KMS-11 (cell line): ENCODE data around the gene SLC30A3.

Experiments used
- H2AFZ ChIP-seq: fragments of 200-600 bp; sonication (generic); 2 replicates; pipeline ENCODE4 v1.6.1; 2016; ENCODE audit warnings: antibody characterized with exemption, mixed run types, low read depth
- H3K27ac ChIP-seq: fragments of 200-600 bp; sonication (generic); 2 replicates; pipeline ENCODE4 v1.6.1; 2016; ENCODE audit warnings: mild to moderate bottlenecking, mixed run types
- H3K27me3 ChIP-seq: fragments of 200-600 bp; sonication (generic); 2 replicates; pipeline ENCODE4 v1.6.1; 2017; ENCODE audit warnings: mild to moderate bottlenecking, low read depth, mixed run types, moderate library complexity; ENCODE audit not compliant: insufficient read depth
- H3K36me3 ChIP-seq: fragments of 200-600 bp; sonication (generic); 2 replicates; pipeline ENCODE4 v1.6.1; 2017; ENCODE audit warnings: mild to moderate bottlenecking, mixed run types; ENCODE audit not compliant: insufficient read depth
- H3K4me1 ChIP-seq: fragments of 200-600 bp; sonication (generic); 2 replicates; pipeline ENCODE4 v1.6.1; 2016; ENCODE audit warnings: mild to moderate bottlenecking, low read depth, mixed run types; ENCODE audit not compliant: poor library complexity, severe bottlenecking
- H3K4me2 ChIP-seq: fragments of 200-600 bp; sonication (generic); 2 replicates; pipeline ENCODE4 v1.7.0; 2016; ENCODE audit warnings: mild to moderate bottlenecking, mixed run types
- H3K4me3 ChIP-seq: fragments of 200-600 bp; sonication (generic); IDR thresholded peaks from 2 replicates; pipeline ENCODE4 v1.6.1; 2017; ENCODE audit warnings: low read depth, low read length, mixed read lengths; ENCODE audit not compliant: insufficient read depth
- H3K79me2 ChIP-seq: fragments of 200-600 bp; sonication (generic); 2 replicates; pipeline ENCODE4 v1.6.1; 2016; ENCODE audit warnings: low read depth, mixed run types; ENCODE audit not compliant: insufficient read depth
- H3K9ac ChIP-seq: fragments of 200-600 bp; sonication (generic); 2 replicates; pipeline ENCODE4 v1.6.1; 2016; ENCODE audit warnings: mild to moderate bottlenecking, mixed run types
- H4K20me1 ChIP-seq: fragments of 200-600 bp; sonication (generic); 2 replicates; pipeline ENCODE4 v1.6.1; 2016; ENCODE audit warnings: mild to moderate bottlenecking, mixed run types; ENCODE audit not compliant: insufficient read depth
- TF ChIP-seq, protein P1 (sequence below): fragments of 200-600 bp; sonication (generic); conservative IDR thresholded peaks from 2 replicates; pipeline ENCODE4 v1.6.1; 2017; ENCODE audit warnings: low read depth, mild to moderate bottlenecking, antibody characterized with exemption, low read length, moderate library complexity, mixed read lengths

SLC30A3 gene

GRCh38 chr2:27307545-27308358 is 44.9 kb upstream of the SLC30A3 start:
- no peak overlapping the region for H3K27ac ChIP-seq
- no peak overlapping the region for H3K4me2 ChIP-seq
- H2AFZ ChIP-seq, result no peak overlapping the region
- H3K36me3 ChIP-seq, result no peaks in the 10 kb centered on the region
- TF ChIP-seq, protein P1, sequence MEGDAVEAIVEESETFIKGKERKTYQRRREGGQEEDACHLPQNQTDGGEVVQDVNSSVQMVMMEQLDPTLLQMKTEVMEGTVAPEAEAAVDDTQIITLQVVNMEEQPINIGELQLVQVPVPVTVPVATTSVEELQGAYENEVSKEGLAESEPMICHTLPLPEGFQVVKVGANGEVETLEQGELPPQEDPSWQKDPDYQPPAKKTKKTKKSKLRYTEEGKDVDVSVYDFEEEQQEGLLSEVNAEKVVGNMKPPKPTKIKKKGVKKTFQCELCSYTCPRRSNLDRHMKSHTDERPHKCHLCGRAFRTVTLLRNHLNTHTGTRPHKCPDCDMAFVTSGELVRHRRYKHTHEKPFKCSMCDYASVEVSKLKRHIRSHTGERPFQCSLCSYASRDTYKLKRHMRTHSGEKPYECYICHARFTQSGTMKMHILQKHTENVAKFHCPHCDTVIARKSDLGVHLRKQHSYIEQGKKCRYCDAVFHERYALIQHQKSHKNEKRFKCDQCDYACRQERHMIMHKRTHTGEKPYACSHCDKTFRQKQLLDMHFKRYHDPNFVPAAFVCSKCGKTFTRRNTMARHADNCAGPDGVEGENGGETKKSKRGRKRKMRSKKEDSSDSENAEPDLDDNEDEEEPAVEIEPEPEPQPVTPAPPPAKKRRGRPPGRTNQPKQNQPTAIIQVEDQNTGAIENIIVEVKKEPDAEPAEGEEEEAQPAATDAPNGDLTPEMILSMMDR, result no peak
- H4K20me1 ChIP-seq, result no peaks in the 10 kb centered on the region
- H3K4me1 ChIP-seq, result peaks cover 4% of the 10 kb centered on the region
- H3K4me3 ChIP-seq, result no peak overlapping the region
- H3K9ac ChIP-seq, result no peak overlapping the region
- no peaks in the 10 kb centered on the region for H3K27me3 ChIP-seq
- H3K79me2 ChIP-seq, result no peaks in the 10 kb centered on the region

DNA sequence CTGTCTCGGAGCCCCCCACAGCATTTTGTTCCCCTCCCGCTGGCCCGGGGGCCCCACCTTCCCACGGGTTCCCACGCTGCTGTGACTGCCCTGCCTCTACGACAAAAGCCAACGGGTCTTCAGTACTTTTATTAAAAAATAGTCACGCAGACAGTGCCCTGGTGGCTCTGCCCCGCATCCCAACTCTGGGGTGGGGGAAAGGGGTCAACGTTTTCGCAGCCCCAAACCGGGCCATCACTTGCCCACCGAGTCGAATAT is 44.4 kb upstream of the SLC30A3 start:
- H3K36me3 ChIP-seq, result no peaks in the 10 kb centered on the region
- H4K20me1 ChIP-seq, result no peaks in the 10 kb centered on the region
- no peak overlapping the region for H3K4me3 ChIP-seq
- no peaks in the 10 kb centered on the region for H3K79me2 ChIP-seq
- H3K4me2 ChIP-seq, result no peak overlapping the region
- no peak overlapping the region for H3K27ac ChIP-seq
- TF ChIP-seq, protein P1, result no peak
- no peaks in the 10 kb centered on the region for H3K27me3 ChIP-seq
- H2AFZ ChIP-seq, result no peak overlapping the region
- H3K4me1 ChIP-seq, result peaks cover 7% of the 10 kb centered on the region
- no peak overlapping the region for H3K9ac ChIP-seq

- no peaks in the 10 kb centered on the region for H3K27me3 ChIP-seq
- H3K27ac ChIP-seq, result no peak overlapping the region
- H3K4me3 ChIP-seq, result no peak overlapping the region
- TF ChIP-seq, protein P1, result no peak
- no peaks in the 10 kb centered on the region for H4K20me1 ChIP-seq
- H2AFZ ChIP-seq, result no peak overlapping the region
- H3K79me2 ChIP-seq, result no peaks in the 10 kb centered on the region
- H3K4me1 ChIP-seq, result peaks cover 7% of the 10 kb centered on the region
- H3K9ac ChIP-seq, result no peak overlapping the region
- no peaks in the 10 kb centered on the region for H3K36me3 ChIP-seq
- no peak overlapping the region for H3K4me2 ChIP-seq
These were observed 43.9 kb upstream of the SLC30A3 start for GRCh38 chr2:27306573-27307286.

DNA sequence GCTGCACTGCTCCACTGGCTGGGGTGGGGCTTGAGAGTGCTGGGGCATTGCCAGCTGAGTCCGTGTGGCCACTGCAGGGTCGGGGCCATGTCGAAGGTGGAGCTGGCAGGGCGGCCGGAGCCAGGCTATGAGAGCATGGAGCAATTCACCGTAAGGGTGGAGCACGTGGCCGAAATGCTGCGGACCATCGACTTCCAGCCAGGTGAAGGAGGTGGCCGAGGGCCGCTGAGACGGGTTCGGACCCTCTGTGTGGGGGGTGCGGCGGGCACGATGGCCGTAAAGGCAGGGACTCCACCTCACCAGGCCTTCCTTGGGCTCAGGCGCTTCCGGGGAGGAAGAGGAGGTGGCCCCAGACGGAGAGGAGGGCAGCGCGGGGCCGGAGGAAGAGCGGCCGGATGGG is 43.3 kb upstream of the SLC30A3 start:
- H3K4me2 ChIP-seq, result no peak overlapping the region
- no peak overlapping the region for H3K9ac ChIP-seq
- H3K4me3 ChIP-seq, result no peak overlapping the region
- no peak overlapping the region for H3K27ac ChIP-seq
- peaks cover 7% of the 10 kb centered on the region for H3K4me1 ChIP-seq
- no peaks in the 10 kb centered on the region for H3K79me2 ChIP-seq
- H4K20me1 ChIP-seq, result no peaks in the 10 kb centered on the region
- TF ChIP-seq, protein P1, result no peak
- H3K27me3 ChIP-seq, result no peaks in the 10 kb centered on the region
- no peak overlapping the region for H2AFZ ChIP-seq
- H3K36me3 ChIP-seq, result no peaks in the 10 kb centered on the region
